ENCODE data around the gene KDM1A.

KDM1A gene

DNA sequence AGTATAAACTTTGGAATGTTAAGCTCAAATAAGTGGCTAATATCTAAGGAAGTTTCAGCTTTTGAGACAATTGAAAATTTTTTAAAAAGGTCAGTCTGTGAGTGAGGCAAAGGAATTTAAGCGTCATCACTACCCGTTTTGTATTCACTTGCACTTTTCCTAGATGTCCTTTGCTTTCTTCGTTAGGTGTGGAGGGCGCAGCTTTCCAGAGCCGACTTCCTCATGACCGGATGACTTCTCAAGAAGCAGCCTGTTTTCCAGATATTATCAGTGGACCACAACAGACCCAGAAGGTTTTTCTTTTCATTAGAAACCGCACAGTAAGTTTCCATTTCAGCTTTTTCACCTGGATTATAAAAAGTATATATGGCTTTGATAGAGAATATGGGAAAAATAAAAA, 30.9 kb downstream of the KDM1A start:
- no peak for ATAC-seq
- TF ChIP-seq PATZ1 (CRISPR knock-in tag; IDR thresholded peaks at IDR 0.05; ENCODE audit: borderline replicate concordance) (no peak), ZFP30 (CRISPR knock-in tag; IDR thresholded peaks at IDR 0.05) (no peak), ZNF70 (CRISPR knock-in tag; IDR thresholded peaks at IDR 0.05) (no peak), ISL1 (CRISPR knock-in tag; IDR thresholded peaks at IDR 0.05) (no peak), OSR1 (CRISPR knock-in tag; IDR thresholded peaks at IDR 0.05) (no peak), TCF4 (CRISPR knock-in tag; IDR thresholded peaks at IDR 0.05; ENCODE audit: borderline replicate concordance) (no peak), PPARA (CRISPR knock-in tag; IDR thresholded peaks at IDR 0.05; ENCODE audit: borderline replicate concordance) (no peak), ZNF565 (CRISPR knock-in tag; conservative IDR thresholded peaks at IDR 0.05; ENCODE audit: low read depth) (no peak), BACH2 (CRISPR knock-in tag; IDR thresholded peaks at IDR 0.05; ENCODE audit: borderline replicate concordance) (no peak), SNAI2 (CRISPR knock-in tag; IDR thresholded peaks at IDR 0.05) (no peak), CSDC2 (CRISPR knock-in tag; IDR thresholded peaks at IDR 0.05) (no peak), ESRRG (CRISPR knock-in tag; IDR thresholded peaks at IDR 0.05) (no peak), ZC3H10 (CRISPR knock-in tag; IDR thresholded peaks at IDR 0.05) (no peak), ZNF8 (CRISPR knock-in tag; IDR thresholded peaks at IDR 0.05) (no peak), ARNTL (CRISPR knock-in tag; IDR thresholded peaks at IDR 0.05; ENCODE audit: borderline replicate concordance, low read depth) (no peak)
- TF ChIP-seq, protein P1, sequence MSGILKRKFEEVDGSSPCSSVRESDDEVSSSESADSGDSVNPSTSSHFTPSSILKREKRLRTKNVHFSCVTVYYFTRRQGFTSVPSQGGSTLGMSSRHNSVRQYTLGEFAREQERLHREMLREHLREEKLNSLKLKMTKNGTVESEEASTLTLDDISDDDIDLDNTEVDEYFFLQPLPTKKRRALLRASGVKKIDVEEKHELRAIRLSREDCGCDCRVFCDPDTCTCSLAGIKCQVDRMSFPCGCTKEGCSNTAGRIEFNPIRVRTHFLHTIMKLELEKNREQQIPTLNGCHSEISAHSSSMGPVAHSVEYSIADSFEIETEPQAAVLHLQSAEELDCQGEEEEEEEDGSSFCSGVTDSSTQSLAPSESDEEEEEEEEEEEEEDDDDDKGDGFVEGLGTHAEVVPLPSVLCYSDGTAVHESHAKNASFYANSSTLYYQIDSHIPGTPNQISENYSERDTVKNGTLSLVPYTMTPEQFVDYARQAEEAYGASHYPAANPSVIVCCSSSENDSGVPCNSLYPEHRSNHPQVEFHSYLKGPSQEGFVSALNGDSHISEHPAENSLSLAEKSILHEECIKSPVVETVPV (CRISPR knock-in tag; IDR thresholded peaks at IDR 0.05): no peak
- TF ChIP-seq, protein P2, sequence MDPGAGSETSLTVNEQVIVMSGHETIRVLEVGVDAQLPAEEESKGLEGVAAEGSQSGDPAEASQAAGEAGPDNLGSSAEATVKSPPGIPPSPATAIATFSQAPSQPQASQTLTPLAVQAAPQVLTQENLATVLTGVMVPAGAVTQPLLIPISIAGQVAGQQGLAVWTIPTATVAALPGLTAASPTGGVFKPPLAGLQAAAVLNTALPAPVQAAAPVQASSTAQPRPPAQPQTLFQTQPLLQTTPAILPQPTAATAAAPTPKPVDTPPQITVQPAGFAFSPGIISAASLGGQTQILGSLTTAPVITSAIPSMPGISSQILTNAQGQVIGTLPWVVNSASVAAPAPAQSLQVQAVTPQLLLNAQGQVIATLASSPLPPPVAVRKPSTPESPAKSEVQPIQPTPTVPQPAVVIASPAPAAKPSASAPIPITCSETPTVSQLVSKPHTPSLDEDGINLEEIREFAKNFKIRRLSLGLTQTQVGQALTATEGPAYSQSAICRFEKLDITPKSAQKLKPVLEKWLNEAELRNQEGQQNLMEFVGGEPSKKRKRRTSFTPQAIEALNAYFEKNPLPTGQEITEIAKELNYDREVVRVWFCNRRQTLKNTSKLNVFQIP (CRISPR knock-in tag; IDR thresholded peaks at IDR 0.05; ENCODE audit: borderline replicate concordance, low read depth): no peak
- TF ChIP-seq, protein P3, sequence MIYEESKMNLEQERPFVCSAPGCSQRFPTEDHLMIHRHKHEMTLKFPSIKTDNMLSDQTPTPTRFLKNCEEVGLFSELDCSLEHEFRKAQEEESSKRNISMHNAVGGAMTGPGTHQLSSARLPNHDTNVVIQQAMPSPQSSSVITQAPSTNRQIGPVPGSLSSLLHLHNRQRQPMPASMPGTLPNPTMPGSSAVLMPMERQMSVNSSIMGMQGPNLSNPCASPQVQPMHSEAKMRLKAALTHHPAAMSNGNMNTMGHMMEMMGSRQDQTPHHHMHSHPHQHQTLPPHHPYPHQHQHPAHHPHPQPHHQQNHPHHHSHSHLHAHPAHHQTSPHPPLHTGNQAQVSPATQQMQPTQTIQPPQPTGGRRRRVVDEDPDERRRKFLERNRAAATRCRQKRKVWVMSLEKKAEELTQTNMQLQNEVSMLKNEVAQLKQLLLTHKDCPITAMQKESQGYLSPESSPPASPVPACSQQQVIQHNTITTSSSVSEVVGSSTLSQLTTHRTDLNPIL (CRISPR knock-in tag; IDR thresholded peaks at IDR 0.05; ENCODE audit: low read depth): no peak

- TF ChIP-seq PPARA (CRISPR knock-in tag; IDR thresholded peaks at IDR 0.05; ENCODE audit: borderline replicate concordance) (no peak), OSR1 (CRISPR knock-in tag; IDR thresholded peaks at IDR 0.05) (no peak), ESRRG (CRISPR knock-in tag; IDR thresholded peaks at IDR 0.05) (no peak), SNAI2 (CRISPR knock-in tag; IDR thresholded peaks at IDR 0.05) (no peak), ISL1 (CRISPR knock-in tag; IDR thresholded peaks at IDR 0.05) (no peak), TCF4 (CRISPR knock-in tag; IDR thresholded peaks at IDR 0.05; ENCODE audit: borderline replicate concordance) (no peak), RARB (CRISPR knock-in tag; IDR thresholded peaks at IDR 0.05) (no peak), ZNF565 (CRISPR knock-in tag; conservative IDR thresholded peaks at IDR 0.05; ENCODE audit: low read depth) (no peak), CSDC2 (CRISPR knock-in tag; IDR thresholded peaks at IDR 0.05) (no peak)
- TF ChIP-seq, protein P2 (CRISPR knock-in tag; IDR thresholded peaks at IDR 0.05; ENCODE audit: borderline replicate concordance, low read depth): no peak
- ATAC-seq: peak; percentile 57
Observed at GRCh38 chr1:23051290-23051909, 32.1 kb downstream of the KDM1A start.

DNA sequence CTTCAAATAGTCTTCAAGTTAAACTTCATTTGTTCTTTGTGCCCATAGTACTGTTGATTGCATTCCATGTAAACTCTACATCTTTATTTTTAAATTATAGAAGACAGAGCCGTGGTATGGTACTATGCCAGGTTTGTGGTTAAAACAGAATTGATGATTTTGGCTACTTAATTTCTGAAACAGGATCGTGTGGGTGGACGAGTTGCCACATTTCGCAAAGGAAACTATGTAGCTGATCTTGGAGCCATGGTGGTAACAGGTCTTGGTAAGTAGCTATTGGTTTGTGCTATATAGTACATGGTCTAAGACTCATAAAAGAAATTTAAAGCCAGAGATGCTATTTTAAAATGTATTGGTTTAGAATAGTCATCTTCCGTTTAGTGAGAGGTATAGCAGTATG, 38.0 kb downstream of the KDM1A start:
- TF ChIP-seq BACH2 (CRISPR knock-in tag; IDR thresholded peaks at IDR 0.05; ENCODE audit: borderline replicate concordance) (no peak), SNAI2 (CRISPR knock-in tag; IDR thresholded peaks at IDR 0.05) (no peak), ZNF70 (CRISPR knock-in tag; IDR thresholded peaks at IDR 0.05) (no peak), RARB (CRISPR knock-in tag; IDR thresholded peaks at IDR 0.05) (no peak), PATZ1 (CRISPR knock-in tag; IDR thresholded peaks at IDR 0.05; ENCODE audit: borderline replicate concordance) (no peak)
- no peak for ATAC-seq

Measured in SK-N-SH treated with all-trans-retinoic acid at 6 μM for 48 hours (cell line).